ENCODE data around the gene NSUN2.

GRCh38 chr5:6604946-6605345, 27.9 kb downstream of the NSUN2 start:
- TF ChIP-seq CTCF (IDR thresholded peaks at IDR 0.05; ENCODE audit: low read depth, low read length), result no peak
- no peak for TF ChIP-seq EZH2phosphoT487 (IDR thresholded peaks at IDR 0.05; ENCODE audit: low read depth)

Data from OCI-LY3 (cell line).